ENCODE measurements around the gene ZBTB8OS. TPM values are rescaled to one million over a fixed set of nuclear protein-coding genes. Genes with fewer than 3 reads are reported as not detected.

The ZBTB8OS gene
- total and polyA plus RNA-seq, 2 donors (not counting 3 experiments of a cell fraction or from before 2014, with no cell fraction given), result 28.3 to 38.0 TPM

DNA sequence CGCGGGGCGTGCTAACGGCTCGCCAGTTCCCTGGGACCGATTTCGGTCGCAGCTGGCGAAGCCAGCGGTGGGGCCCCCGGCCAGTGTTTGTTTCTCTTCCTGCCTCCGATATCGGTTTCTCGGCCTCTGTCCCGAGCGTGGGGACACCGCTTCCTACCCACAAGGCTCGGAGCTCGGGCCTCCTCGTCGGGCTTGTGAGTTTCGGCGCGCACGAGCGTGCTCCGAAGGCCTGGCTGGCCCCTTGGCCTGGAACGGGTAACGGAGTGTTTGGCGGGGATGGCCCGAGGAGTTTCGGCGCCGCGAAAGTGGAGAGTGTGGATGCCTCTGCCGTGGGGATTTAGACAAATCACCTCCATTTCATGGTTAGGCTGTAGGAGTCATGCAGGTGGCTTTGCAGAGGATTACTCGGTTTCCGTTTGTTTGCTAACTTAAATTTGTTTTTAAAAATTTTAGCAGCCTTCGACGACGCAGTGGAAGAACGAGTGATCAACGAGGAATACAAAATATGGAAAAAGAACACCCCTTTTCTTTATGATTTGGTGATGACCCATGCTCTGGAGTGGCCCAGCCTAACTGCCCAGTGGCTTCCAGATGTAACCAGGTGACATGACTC is 1.2 kb upstream of the ZBTB8OS start:
- Histone ChIP-seq H3K4me1 (ENCODE audit: control insufficient read depth, extremely low read depth, insufficient read depth, low read length) (peaks cover 18% of the 10 kb centered on the region), H3K4me2 (ENCODE audit: insufficient read depth, low read length) (peak overlapping the region; percentile 86), H4K20me1 (replicated peaks; ENCODE audit: control insufficient read depth, extremely low read depth, insufficient read depth, low read length) (peaks cover 3% of the 10 kb centered on the region), H2AFZ (ENCODE audit: low read depth, low read length) (peak overlapping the region; percentile 73), H3K4me3 (replicated peaks in 1 of 3; ENCODE audit: insufficient read depth in 1 of 3, low read depth in 1 of 3, low read length in 3 of 3) (peak overlapping the region; percentile 56 to 85 (median 67)), H3K27me3 (ENCODE audit: control insufficient read depth in 2 of 2, insufficient read depth in 2 of 2, low read length in 2 of 2) (no peaks in the 10 kb centered on the region), H3K27ac (ENCODE audit: insufficient read depth, low read depth, low read length) (peak overlapping the region; percentile 82), H3K9me1 (replicated peaks; ENCODE audit: control insufficient read depth, extremely low read depth, insufficient read depth, low read length) (no peaks in the 10 kb centered on the region), H3K79me2 (ENCODE audit: control insufficient read depth, insufficient read depth, low read length) (peaks cover 62% of the 10 kb centered on the region), H3K9me3 (replicated peaks; ENCODE audit: control insufficient read depth, insufficient read depth, low read length) (no peaks in the 10 kb centered on the region), H3K36me3 (ENCODE audit: control insufficient read depth in 2 of 2, extremely low read depth in 1 of 2, insufficient read depth in 2 of 2, low read length in 2 of 2) (peaks cover 5 to 12% of the 10 kb centered on the region in 2 experiments), H3K9ac (replicated peaks; ENCODE audit: extremely low read depth, insufficient read depth, low read length) (peak overlapping the region; percentile 87)
- dilution Hi-C loops (cut with MboI; ENCODE audit: extremely low pct_ligation_motif_present, low sequenced_read_pairs), result no loop called here
- intact Hi-C loops (cut with micrococcal nuclease), result loop anchor here (1.0 to 2.0 kb wide), 7 partner anchors 39 to 203 kb away; partner anchors contain the start of genes S100PBP, YARS1 and ZBTB8A
- no peak for DNase-seq (ENCODE audit: low read depth, low spot score)
- ChIA-PET CTCF (interaction anchor here (0.7 to 1.5 kb wide), 3 partner anchors 11 to 165 kb away, joined by 3 to 12 read pairs (median 3); partner anchors contain the start of gene YARS1), POLR2A (interaction anchor here (1.3 kb wide), 1 partner anchor 11 kb away, joined by 4 read pairs; no protein-coding TSS in a partner anchor)
- TF ChIP-seq POLR2AphosphoS5 (IDR thresholded peaks at IDR 0.05; ENCODE audit: insufficient read depth, low read depth, low read length) (peak; percentile 11), POLR2A (IDR thresholded peaks at IDR 0.05; ENCODE audit: low read depth, low read length) (no peak), JUN (IDR thresholded peaks at IDR 0.05; ENCODE audit: borderline replicate concordance, insufficient read depth, insufficient read length, low read depth) (no peak)
- no TSS peak for BruUV-seq (replicated peaks)
- FAIRE-seq, result no peak

DNA sequence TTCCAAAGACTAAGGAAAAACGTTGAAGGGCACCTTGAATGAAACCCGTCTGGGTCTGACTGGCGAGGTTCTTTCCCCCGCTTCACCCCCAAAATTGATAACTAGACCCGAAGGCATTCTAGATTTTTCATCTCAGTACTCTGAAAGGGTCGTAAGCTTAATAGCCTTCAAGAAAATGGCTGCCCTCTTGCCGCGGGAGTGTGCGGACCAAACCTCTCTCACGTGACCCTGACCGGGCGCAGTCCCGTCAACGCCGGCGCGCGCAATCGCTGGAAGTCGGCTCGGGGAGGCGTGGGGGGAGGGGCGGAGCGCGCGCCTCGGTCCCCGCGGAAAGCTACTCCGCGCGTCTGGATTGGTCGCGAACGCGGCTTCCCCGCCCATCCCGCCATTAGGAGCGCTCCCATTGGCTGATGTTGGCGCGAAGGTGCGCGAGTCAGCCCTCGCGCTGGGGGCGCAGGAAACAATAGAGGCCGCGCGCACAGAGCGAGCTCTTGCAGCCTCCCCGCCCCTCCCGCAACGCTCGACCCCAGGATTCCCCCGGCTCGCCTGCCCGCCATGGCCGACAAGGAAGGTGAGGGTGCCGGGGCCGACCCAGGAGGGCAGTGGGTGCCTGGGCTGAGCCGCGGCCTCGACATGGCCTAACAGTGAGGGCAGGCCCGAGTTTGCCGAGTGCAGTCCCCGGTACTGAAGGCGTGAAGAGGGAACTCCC is 556 bp upstream of the ZBTB8OS start, which contains the start of gene RBBP4:
Gene RBBP4, plus strand, starts transcription at position 457 of the 709 bp plus-strand sequence. Its CDS starts 99 bp downstream, at position 556.
- peak within 1 kb of the TSS; percentile 96 for H3K9ac ChIP-seq (replicated peaks; ENCODE audit: extremely low read depth, insufficient read depth, low read length)
- H3K9me1 ChIP-seq (replicated peaks; ENCODE audit: control insufficient read depth, extremely low read depth, insufficient read depth, low read length), result no peaks in the 10 kb centered on the region
- H2AFZ ChIP-seq (ENCODE audit: low read depth, low read length), result peak within 1 kb of the TSS; percentile 73
- H4K20me1 ChIP-seq (replicated peaks; ENCODE audit: control insufficient read depth, extremely low read depth, insufficient read depth, low read length), result peaks cover 2% of the 10 kb centered on the region
- peak within 1 kb of the TSS; percentile 95 for H3K27ac ChIP-seq (ENCODE audit: insufficient read depth, low read depth, low read length)
- no TSS peak for BruUV-seq (replicated peaks)
- TF ChIP-seq GATA2 (IDR thresholded peaks at IDR 0.05; ENCODE audit: insufficient read depth, insufficient read length, low read depth, low read length) (no peak), EZH2 (IDR thresholded peaks at IDR 0.05; ENCODE audit: borderline replicate concordance, low read depth, low read length, severe bottlenecking) (no peak), MYC (IDR thresholded peaks at IDR 0.05; ENCODE audit: low read depth, low read length) (no peak), JUN (IDR thresholded peaks at IDR 0.05; ENCODE audit: borderline replicate concordance, insufficient read depth, insufficient read length, low read depth) (no peak), POLR2AphosphoS5 (IDR thresholded peaks at IDR 0.05; ENCODE audit: insufficient read depth, low read depth, low read length) (peak; percentile 79), POLR2A (IDR thresholded peaks at IDR 0.05; ENCODE audit: low read depth, low read length) (peak; percentile 85), FOS (IDR thresholded peaks at IDR 0.05; ENCODE audit: borderline replicate concordance, insufficient read depth, low read length) (no peak)
- TF ChIP-seq, protein P1, sequence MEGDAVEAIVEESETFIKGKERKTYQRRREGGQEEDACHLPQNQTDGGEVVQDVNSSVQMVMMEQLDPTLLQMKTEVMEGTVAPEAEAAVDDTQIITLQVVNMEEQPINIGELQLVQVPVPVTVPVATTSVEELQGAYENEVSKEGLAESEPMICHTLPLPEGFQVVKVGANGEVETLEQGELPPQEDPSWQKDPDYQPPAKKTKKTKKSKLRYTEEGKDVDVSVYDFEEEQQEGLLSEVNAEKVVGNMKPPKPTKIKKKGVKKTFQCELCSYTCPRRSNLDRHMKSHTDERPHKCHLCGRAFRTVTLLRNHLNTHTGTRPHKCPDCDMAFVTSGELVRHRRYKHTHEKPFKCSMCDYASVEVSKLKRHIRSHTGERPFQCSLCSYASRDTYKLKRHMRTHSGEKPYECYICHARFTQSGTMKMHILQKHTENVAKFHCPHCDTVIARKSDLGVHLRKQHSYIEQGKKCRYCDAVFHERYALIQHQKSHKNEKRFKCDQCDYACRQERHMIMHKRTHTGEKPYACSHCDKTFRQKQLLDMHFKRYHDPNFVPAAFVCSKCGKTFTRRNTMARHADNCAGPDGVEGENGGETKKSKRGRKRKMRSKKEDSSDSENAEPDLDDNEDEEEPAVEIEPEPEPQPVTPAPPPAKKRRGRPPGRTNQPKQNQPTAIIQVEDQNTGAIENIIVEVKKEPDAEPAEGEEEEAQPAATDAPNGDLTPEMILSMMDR (IDR thresholded peaks at IDR 0.05; ENCODE audit: extremely low read depth in 1 of 2, insufficient read depth in 1 of 2, low read depth in 1 of 2, low read length in 2 of 2), result no peak
- TF ChIP-seq, protein P2, sequence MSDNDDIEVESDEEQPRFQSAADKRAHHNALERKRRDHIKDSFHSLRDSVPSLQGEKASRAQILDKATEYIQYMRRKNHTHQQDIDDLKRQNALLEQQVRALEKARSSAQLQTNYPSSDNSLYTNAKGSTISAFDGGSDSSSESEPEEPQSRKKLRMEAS (IDR thresholded peaks at IDR 0.05; ENCODE audit: insufficient read depth, insufficient read length), result peak; percentile 71
- H3K9me3 ChIP-seq (replicated peaks; ENCODE audit: control insufficient read depth, insufficient read depth, low read length), result no peaks in the 10 kb centered on the region
- H3K4me2 ChIP-seq (ENCODE audit: insufficient read depth, low read length), result peak within 1 kb of the TSS; percentile 87
- ChIA-PET CTCF (interaction anchor here (0.7 to 1.5 kb wide), 3 partner anchors 10 to 166 kb away, joined by 3 to 12 read pairs (median 3); partner anchors contain the start of gene YARS1), POLR2A (interaction anchor here (0.8 to 1.3 kb wide), 3 partner anchors 12 to 315 kb away, joined by 3 to 4 read pairs (median 3); partner anchors contain the start of gene MARCKSL1)
- H3K4me1 ChIP-seq (ENCODE audit: control insufficient read depth, extremely low read depth, insufficient read depth, low read length), result peaks cover 18% of the 10 kb centered on the region
- H3K79me2 ChIP-seq (ENCODE audit: control insufficient read depth, insufficient read depth, low read length), result peaks cover 62% of the 10 kb centered on the region
- H3K27me3 ChIP-seq (ENCODE audit: control insufficient read depth in 2 of 2, insufficient read depth in 2 of 2, low read length in 2 of 2), result no peaks in the 10 kb centered on the region
- DNase-seq (ENCODE audit: low read depth, low spot score), result peak; percentile 98
- H3K36me3 ChIP-seq (ENCODE audit: control insufficient read depth in 2 of 2, extremely low read depth in 1 of 2, insufficient read depth in 2 of 2, low read length in 2 of 2), result peaks cover 5 to 12% of the 10 kb centered on the region in 2 experiments
- intact Hi-C loops (cut with micrococcal nuclease), result loop anchor here (1.0 to 2.0 kb wide), 7 partner anchors 38 to 203 kb away; partner anchors contain the start of genes S100PBP, YARS1 and ZBTB8A
- no peak for FAIRE-seq
- peak within 1 kb of the TSS; percentile 65 to 90 (median 68) for H3K4me3 ChIP-seq (replicated peaks in 1 of 3; ENCODE audit: insufficient read depth in 1 of 3, low read depth in 1 of 3, low read length in 3 of 3)
- dilution Hi-C loops (cut with MboI; ENCODE audit: extremely low pct_ligation_motif_present, low sequenced_read_pairs), result no loop called here
